ENCODE data around the gene LRP8. TPM values are rescaled to one million over a fixed set of nuclear protein-coding genes. Genes with fewer than 3 reads are reported as not detected.

The LRP8 gene
- polyA plus RNA-seq, 1 of the 3 experiments (the other 2 are of a cell fraction) = 19.9 TPM

DNA sequence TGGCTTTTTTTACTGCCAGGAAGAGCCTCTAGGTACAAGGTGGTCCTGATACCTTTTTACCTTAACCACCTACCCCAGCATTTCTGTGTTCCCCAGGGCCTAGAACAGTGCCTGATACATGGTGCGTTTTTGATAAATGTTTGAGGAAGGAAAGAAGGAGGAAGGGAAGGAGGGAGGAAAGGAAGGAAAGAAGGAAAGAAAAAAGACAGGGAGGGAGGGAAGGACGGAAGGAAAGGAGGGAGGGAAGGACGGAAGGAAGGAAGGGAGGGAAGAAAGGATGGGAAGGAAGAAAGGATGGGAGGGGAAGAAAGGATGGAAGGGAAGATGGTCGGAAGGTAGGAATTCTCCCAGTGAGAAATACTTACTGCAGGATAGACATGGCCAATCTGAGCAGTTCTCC, 77.5 kb downstream of the LRP8 start:
- H3K36me3 ChIP-seq (replicated peaks in 1 of 2; ENCODE audit: control insufficient read depth in 1 of 2, insufficient read depth in 2 of 2, low read length in 1 of 2) = peaks cover 4 to 14% of the 10 kb centered on the region in 2 experiments
- TF ChIP-seq RAD21 (IDR thresholded peaks at IDR 0.05; ENCODE audit: low read length) = no peak
- TF ChIP-seq EZH2phosphoT487 (IDR thresholded peaks at IDR 0.05; ENCODE audit: borderline replicate concordance, low read depth) = no peak
- no peak for TF ChIP-seq FOSL2 (IDR thresholded peaks at IDR 0.05; ENCODE audit: borderline replicate concordance, low read depth)
- no peak for TF ChIP-seq GATA2 (CRISPR knock-in tag; IDR thresholded peaks at IDR 0.05)
- no peak for TF ChIP-seq MXI1 (IDR thresholded peaks at IDR 0.05; ENCODE audit: low read depth, low read length)
- TF ChIP-seq RXRA (IDR thresholded peaks at IDR 0.05; ENCODE audit: borderline replicate concordance, low read depth) = no peak
- TF ChIP-seq, protein P1, sequence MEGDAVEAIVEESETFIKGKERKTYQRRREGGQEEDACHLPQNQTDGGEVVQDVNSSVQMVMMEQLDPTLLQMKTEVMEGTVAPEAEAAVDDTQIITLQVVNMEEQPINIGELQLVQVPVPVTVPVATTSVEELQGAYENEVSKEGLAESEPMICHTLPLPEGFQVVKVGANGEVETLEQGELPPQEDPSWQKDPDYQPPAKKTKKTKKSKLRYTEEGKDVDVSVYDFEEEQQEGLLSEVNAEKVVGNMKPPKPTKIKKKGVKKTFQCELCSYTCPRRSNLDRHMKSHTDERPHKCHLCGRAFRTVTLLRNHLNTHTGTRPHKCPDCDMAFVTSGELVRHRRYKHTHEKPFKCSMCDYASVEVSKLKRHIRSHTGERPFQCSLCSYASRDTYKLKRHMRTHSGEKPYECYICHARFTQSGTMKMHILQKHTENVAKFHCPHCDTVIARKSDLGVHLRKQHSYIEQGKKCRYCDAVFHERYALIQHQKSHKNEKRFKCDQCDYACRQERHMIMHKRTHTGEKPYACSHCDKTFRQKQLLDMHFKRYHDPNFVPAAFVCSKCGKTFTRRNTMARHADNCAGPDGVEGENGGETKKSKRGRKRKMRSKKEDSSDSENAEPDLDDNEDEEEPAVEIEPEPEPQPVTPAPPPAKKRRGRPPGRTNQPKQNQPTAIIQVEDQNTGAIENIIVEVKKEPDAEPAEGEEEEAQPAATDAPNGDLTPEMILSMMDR (IDR thresholded peaks at IDR 0.05) = no peak
- TF ChIP-seq REST (IDR thresholded peaks at IDR 0.05; ENCODE audit: low read depth, low read length) = no peak
- no peak for TF ChIP-seq USF1 (IDR thresholded peaks at IDR 0.05; ENCODE audit: borderline replicate concordance, low read depth)
- no peak for TF ChIP-seq RFX5 (IDR thresholded peaks at IDR 0.05; ENCODE audit: low read length)
- no peak for TF ChIP-seq SMC3 (IDR thresholded peaks at IDR 0.05; ENCODE audit: low read depth, low read length)
- ChIA-PET CTCF (interaction anchor here (1.0 kb wide), 1 partner anchor 28 kb away, joined by 3 read pairs; no protein-coding TSS in a partner anchor), POLR2A (interaction anchor here (0.5 kb wide), 1 partner anchor 90 kb away, joined by 3 read pairs; no protein-coding TSS in a partner anchor)
- no peak overlapping the region for H3K27ac ChIP-seq (ENCODE audit: low read depth in 2 of 2, low read length in 1 of 2)
- no peaks in the 10 kb centered on the region for H3K79me2 ChIP-seq (ENCODE audit: insufficient read depth)
- H2AFZ ChIP-seq (ENCODE audit: low read depth) = no peak overlapping the region
- 90% methylated on average over 4 of the region's 4 CpGs for WGBS (ENCODE audit: low lambda C conversion rate)
- no peak overlapping the region for H3K4me2 ChIP-seq
- no peaks in the 10 kb centered on the region for H4K20me1 ChIP-seq (ENCODE audit: insufficient read depth)
- no peaks in the 10 kb centered on the region for H3K9me2 ChIP-seq
- no peaks in the 10 kb centered on the region for H3K4me1 ChIP-seq (ENCODE audit: control insufficient read depth in 1 of 2, insufficient read depth in 2 of 2, low read depth in 1 of 2, low read length in 1 of 2)
- no peak for DNase-seq
- H3K9me3 ChIP-seq = no peaks in the 10 kb centered on the region
- H3K4me3 ChIP-seq (ENCODE audit: low read depth in 2 of 2, low read length in 1 of 2) = no peak overlapping the region
- H3K27me3 ChIP-seq (ENCODE audit: insufficient read depth) = no peaks in the 10 kb centered on the region
- no peak overlapping the region for H3K9ac ChIP-seq
- H3F3A ChIP-seq (replicated peaks; ENCODE audit: insufficient read depth) = peaks cover 16% of the 10 kb centered on the region

Data from SK-N-SH (cell line).